ENCODE measurements around the gene HPX. TPM values are rescaled to one million over a fixed set of nuclear protein-coding genes. Genes with fewer than 3 reads are reported as not detected.

The HPX gene
- total and polyA plus RNA-seq, 2 of the 4 experiments (the other 2 are of a cell fraction): 0.36 to 1.4 TPM

DNA sequence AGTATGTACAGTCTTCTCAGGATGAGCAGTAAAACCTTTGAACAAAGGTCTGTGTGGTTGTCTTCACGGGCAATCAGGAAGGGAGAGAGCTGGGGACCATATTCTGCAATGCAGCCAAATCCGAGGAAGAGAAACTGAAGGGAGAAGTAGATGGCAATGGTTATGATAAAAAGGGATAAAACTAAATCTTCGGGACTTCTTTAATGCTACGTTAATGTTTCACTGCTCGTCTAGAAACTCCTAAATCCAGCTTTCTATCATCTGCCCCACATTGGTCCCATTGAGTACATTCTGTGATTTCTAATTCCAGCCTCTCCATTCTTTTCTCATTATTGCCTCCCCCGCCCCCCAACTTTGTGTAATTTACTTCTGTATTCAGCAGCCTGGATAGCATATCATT, 42.2 kb upstream of the HPX start:
- DNase-seq (no peak), ATAC-seq (ENCODE audit: low read depth) (no peak)
- Histone ChIP-seq H2BK5ac (ENCODE audit: low read depth, low read length, poor library complexity, severe bottlenecking) (no peak overlapping the region), H2BK120ac (ENCODE audit: low read depth, low read length) (no peak overlapping the region), H2BK20ac (ENCODE audit: low read depth, low read length) (no peak overlapping the region), H3K18ac (ENCODE audit: low read depth, low read length) (no peak overlapping the region), H4K91ac (ENCODE audit: insufficient read depth, low read depth, low read length) (no peak overlapping the region), H2AK5ac (ENCODE audit: low read depth, low read length) (no peak overlapping the region), H3K4me3 (ENCODE audit: insufficient read depth, low read depth, low read length) (no peak overlapping the region), H2AK9ac (replicated peaks; ENCODE audit: low read depth, low read length, poor library complexity) (no peak overlapping the region), H3K36me3 (ENCODE audit: control insufficient read depth, insufficient read depth, low read length) (peaks cover 21% of the 10 kb centered on the region), H3K9me1 (ENCODE audit: insufficient read depth, low read length) (peaks cover 6% of the 10 kb centered on the region; the same call in 1 of the 2 replicates), H3K27ac (ENCODE audit: insufficient read depth, low read length) (no peak overlapping the region), H3K9ac (ENCODE audit: low read depth, low read length) (no peak overlapping the region), H2AFZ (replicated peaks; ENCODE audit: low read length, poor library complexity) (no peak overlapping the region), H3K9me3 (ENCODE audit: control insufficient read depth, insufficient read depth, low read length) (no peaks in the 10 kb centered on the region), H3K23ac (ENCODE audit: low read depth, low read length) (no peak overlapping the region), H4K8ac (ENCODE audit: low read depth in 2 of 2, low read length in 2 of 2) (no peak overlapping the region), H3K4me1 (ENCODE audit: control insufficient read depth, insufficient read depth, low read length) (peaks cover 8% of the 10 kb centered on the region), H4K20me1 (ENCODE audit: insufficient read depth, low read length) (peaks cover 10% of the 10 kb centered on the region), H3K56ac (ENCODE audit: extremely low read depth, insufficient read depth, low read length) (no peak overlapping the region), H3K4ac (ENCODE audit: low read depth, low read length) (no peak overlapping the region), H3K27me3 (ENCODE audit: control insufficient read depth, insufficient read depth, low read length) (no peaks in the 10 kb centered on the region), H4K5ac (ENCODE audit: low read depth, low read length) (no peak overlapping the region), H3K79me1 (ENCODE audit: low read depth in 1 of 2, low read length in 2 of 2) (peaks cover 42 to 62% of the 10 kb centered on the region in 2 experiments), H2BK15ac (ENCODE audit: low read depth, low read length) (no peak overlapping the region), H3K14ac (replicated peaks; ENCODE audit: low read depth, low read length) (no peak overlapping the region), H3K4me2 (ENCODE audit: low read depth, low read length) (no peak overlapping the region)
- intact Hi-C loops (cut with micrococcal nuclease) (loop anchor here (5.0 kb wide), 2 partner anchors 119 to 199 kb away; partner anchors contain the start of genes ILK, MRPL17 and RRP8), dilution Hi-C loops (cut with HindIII; ENCODE audit: low sequenced_read_pairs, unreplicated experiment) (no loop called here), in situ Hi-C loops (cut with MboI; ENCODE audit: low sequenced_read_pairs) (no loop called here)
- CTCF ChIA-PET: no interaction called here
- no TSS peak for BruUV-seq (replicated peaks)
- TF ChIP-seq CEBPB (IDR thresholded peaks at IDR 0.05; ENCODE audit: low read depth, low read length) (no peak), RAD21 (IDR thresholded peaks at IDR 0.05; ENCODE audit: low read length) (no peak), RCOR1 (IDR thresholded peaks at IDR 0.05; ENCODE audit: insufficient replicate concordance, low read length) (no peak), FOS (IDR thresholded peaks at IDR 0.05; ENCODE audit: low read depth, low read length) (no peak), SMC3 (IDR thresholded peaks at IDR 0.05; ENCODE audit: low read depth, low read length) (no peak), NFE2L2 (IDR thresholded peaks at IDR 0.05; ENCODE audit: low read depth, low read length) (no peak), MAZ (IDR thresholded peaks at IDR 0.05; ENCODE audit: borderline replicate concordance, low read depth, low read length) (no peak), BHLHE40 (IDR thresholded peaks at IDR 0.05; ENCODE audit: low read depth, low read length) (no peak), POLR2A (IDR thresholded peaks at IDR 0.05; ENCODE audit: low read depth, low read length) (no peak), CHD1 (IDR thresholded peaks at IDR 0.05; ENCODE audit: low read depth, low read length) (no peak), RFX5 (IDR thresholded peaks at IDR 0.05; ENCODE audit: low read depth, low read length) (no peak), MAFK (IDR thresholded peaks at IDR 0.05; ENCODE audit: low read depth, low read length) (no peak)
- TF ChIP-seq, protein P1, sequence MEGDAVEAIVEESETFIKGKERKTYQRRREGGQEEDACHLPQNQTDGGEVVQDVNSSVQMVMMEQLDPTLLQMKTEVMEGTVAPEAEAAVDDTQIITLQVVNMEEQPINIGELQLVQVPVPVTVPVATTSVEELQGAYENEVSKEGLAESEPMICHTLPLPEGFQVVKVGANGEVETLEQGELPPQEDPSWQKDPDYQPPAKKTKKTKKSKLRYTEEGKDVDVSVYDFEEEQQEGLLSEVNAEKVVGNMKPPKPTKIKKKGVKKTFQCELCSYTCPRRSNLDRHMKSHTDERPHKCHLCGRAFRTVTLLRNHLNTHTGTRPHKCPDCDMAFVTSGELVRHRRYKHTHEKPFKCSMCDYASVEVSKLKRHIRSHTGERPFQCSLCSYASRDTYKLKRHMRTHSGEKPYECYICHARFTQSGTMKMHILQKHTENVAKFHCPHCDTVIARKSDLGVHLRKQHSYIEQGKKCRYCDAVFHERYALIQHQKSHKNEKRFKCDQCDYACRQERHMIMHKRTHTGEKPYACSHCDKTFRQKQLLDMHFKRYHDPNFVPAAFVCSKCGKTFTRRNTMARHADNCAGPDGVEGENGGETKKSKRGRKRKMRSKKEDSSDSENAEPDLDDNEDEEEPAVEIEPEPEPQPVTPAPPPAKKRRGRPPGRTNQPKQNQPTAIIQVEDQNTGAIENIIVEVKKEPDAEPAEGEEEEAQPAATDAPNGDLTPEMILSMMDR (conservative IDR thresholded peaks at IDR 0.05; ENCODE audit: low read depth, low read length): no peak
- TF ChIP-seq, protein P2, sequence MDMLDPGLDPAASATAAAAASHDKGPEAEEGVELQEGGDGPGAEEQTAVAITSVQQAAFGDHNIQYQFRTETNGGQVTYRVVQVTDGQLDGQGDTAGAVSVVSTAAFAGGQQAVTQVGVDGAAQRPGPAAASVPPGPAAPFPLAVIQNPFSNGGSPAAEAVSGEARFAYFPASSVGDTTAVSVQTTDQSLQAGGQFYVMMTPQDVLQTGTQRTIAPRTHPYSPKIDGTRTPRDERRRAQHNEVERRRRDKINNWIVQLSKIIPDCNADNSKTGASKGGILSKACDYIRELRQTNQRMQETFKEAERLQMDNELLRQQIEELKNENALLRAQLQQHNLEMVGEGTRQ (IDR thresholded peaks at IDR 0.05; ENCODE audit: low read depth, low read length): no peak
- TF ChIP-seq, protein P3, sequence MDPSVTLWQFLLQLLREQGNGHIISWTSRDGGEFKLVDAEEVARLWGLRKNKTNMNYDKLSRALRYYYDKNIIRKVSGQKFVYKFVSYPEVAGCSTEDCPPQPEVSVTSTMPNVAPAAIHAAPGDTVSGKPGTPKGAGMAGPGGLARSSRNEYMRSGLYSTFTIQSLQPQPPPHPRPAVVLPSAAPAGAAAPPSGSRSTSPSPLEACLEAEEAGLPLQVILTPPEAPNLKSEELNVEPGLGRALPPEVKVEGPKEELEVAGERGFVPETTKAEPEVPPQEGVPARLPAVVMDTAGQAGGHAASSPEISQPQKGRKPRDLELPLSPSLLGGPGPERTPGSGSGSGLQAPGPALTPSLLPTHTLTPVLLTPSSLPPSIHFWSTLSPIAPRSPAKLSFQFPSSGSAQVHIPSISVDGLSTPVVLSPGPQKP (IDR thresholded peaks at IDR 0.05; ENCODE audit: borderline replicate concordance, low read depth, low read length): no peak
- POLR2A ChIA-PET (ENCODE audit: unreplicated experiment): interaction anchor here (0.7 kb wide), 1 partner anchor 15 kb away, joined by 6 read pairs; no protein-coding TSS in a partner anchor
- WGBS, 2 experiments (ENCODE audit: extremely low coverage in 2 of 2, insufficient read length in 1 of 2): 100% methylated on average over 1 of the region's 6 CpGs; no CpG with 5 or more reads in 1 of the 2 experiments
